Epithelial cell of esophagus (primary cell): Measurements from ENCODE around the gene TRIB2.
A peak's percentile ranks its signal among the peaks of the same experiment; 100 is the strongest.

Experiments
- DNase-seq: peaks from one replicate; pipeline ENCODE4 v3.0.0; 2010; ENCODE audit warnings: low read depth
- H3K4me3 ChIP-seq: 2 replicates; pipeline ENCODE4 v1.5.1; 2011; ENCODE audit warnings: mild to moderate bottlenecking, low read length, control low read depth
- TF ChIP-seq, protein P1 (sequence below): IDR thresholded peaks from 2 replicates; pipeline ENCODE4 v1.5.1; 2011; ENCODE audit warnings: low read depth, mild to moderate bottlenecking, low read length, control low read depth, inconsistent platforms; ENCODE audit not compliant: insufficient read depth; ENCODE audit errors: missing control alignments

The TRIB2 gene

GRCh38 chr2:12685145-12685544, 31.6 kb upstream of the TRIB2 start:
- TF ChIP-seq, protein P1, sequence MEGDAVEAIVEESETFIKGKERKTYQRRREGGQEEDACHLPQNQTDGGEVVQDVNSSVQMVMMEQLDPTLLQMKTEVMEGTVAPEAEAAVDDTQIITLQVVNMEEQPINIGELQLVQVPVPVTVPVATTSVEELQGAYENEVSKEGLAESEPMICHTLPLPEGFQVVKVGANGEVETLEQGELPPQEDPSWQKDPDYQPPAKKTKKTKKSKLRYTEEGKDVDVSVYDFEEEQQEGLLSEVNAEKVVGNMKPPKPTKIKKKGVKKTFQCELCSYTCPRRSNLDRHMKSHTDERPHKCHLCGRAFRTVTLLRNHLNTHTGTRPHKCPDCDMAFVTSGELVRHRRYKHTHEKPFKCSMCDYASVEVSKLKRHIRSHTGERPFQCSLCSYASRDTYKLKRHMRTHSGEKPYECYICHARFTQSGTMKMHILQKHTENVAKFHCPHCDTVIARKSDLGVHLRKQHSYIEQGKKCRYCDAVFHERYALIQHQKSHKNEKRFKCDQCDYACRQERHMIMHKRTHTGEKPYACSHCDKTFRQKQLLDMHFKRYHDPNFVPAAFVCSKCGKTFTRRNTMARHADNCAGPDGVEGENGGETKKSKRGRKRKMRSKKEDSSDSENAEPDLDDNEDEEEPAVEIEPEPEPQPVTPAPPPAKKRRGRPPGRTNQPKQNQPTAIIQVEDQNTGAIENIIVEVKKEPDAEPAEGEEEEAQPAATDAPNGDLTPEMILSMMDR = no peak
- no peak for DNase-seq

GRCh38 chr2:12685956-12686355, 30.8 kb upstream of the TRIB2 start:
- TF ChIP-seq, protein P1 = no peak
- no peak for DNase-seq
- H3K4me3 ChIP-seq = no peak overlapping the region

More at GRCh38 chr2:12685145-12685544, 31.6 kb upstream of the TRIB2 start:
- H3K4me3 ChIP-seq = no peak overlapping the region

DNA sequence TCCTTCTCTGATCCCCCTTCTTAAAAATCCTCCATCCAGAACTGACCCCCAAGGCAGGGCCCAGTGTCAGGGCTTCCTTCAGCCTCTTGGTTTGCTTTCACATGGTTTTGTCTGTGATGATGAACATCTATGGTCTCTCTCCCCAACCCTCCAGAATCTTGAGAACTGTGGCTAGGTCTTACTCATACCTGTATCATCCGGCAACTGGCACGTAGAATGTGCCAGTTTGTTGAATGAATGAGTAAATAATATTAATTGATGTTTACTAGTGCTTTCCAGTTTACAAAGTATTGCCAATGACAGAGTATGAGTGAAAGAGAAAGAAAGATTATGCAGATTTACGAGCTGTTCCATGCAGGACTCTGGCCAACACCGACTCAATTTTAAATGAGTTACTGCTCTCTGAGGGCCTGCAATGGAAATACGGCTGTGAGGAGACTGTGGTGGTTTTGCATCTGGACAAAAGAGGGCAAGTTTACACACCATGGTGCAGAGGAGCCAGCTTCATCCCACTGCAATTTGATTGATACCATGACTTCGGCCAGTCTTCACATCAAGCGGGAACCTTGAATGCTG, 29.9 kb upstream of the TRIB2 start:
- TF ChIP-seq, protein P1 = no peak
- peak; percentile 60 for DNase-seq
- H3K4me3 ChIP-seq = no peak overlapping the region

DNA sequence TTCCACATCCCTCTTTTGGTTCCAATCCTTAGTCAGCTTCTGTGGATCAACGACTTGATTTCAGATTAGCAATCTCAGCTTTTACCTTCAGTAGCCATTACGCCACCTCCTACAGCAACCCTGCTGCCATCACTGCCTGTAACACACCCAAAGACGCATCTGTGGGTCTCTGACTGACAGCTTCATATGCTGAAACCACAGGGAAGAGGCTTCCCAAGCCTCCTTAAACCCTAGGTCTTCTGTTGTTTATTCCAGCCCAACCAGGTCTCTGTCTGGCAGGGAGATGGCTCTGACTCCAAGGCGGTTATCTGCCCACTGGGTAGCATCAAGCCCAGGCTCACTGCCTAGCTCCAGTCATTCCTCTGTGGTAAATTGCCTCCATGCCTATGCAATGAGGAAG, 28.6 kb upstream of the TRIB2 start:
- H3K4me3 ChIP-seq = no peak overlapping the region
- DNase-seq = no peak
- TF ChIP-seq, protein P1 = no peak

GRCh38 chr2:12688893-12689292, 27.8 kb upstream of the TRIB2 start:
- TF ChIP-seq, protein P1 = no peak
- DNase-seq = no peak
- H3K4me3 ChIP-seq = no peak overlapping the region

GRCh38 chr2:12693509-12693908, 23.2 kb upstream of the TRIB2 start:
- H3K4me3 ChIP-seq = no peak overlapping the region
- peak; percentile 45 for DNase-seq

More at GRCh38 chr2:12693509-12693908, 23.2 kb upstream of the TRIB2 start:
- TF ChIP-seq, protein P1 = no peak
